NOMO-1 treated with dmso at 0.1 percent for 144 hours (cell line): Measurements from ENCODE around the gene TCN1.
"Not testable (repeated sequence)": the region's sequence is repeated elsewhere in the genome, so short reads cannot be mapped to it uniquely, and the experiment has no call there.

Experiments used
- DNase-seq: peaks from one replicate; lab custom pipeline; 2025; ENCODE audit not compliant: unreplicated experiment; lab: John Stamatoyannopoulos, UW

TCN1 gene, protein sequence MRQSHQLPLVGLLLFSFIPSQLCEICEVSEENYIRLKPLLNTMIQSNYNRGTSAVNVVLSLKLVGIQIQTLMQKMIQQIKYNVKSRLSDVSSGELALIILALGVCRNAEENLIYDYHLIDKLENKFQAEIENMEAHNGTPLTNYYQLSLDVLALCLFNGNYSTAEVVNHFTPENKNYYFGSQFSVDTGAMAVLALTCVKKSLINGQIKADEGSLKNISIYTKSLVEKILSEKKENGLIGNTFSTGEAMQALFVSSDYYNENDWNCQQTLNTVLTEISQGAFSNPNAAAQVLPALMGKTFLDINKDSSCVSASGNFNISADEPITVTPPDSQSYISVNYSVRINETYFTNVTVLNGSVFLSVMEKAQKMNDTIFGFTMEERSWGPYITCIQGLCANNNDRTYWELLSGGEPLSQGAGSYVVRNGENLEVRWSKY

DNA sequence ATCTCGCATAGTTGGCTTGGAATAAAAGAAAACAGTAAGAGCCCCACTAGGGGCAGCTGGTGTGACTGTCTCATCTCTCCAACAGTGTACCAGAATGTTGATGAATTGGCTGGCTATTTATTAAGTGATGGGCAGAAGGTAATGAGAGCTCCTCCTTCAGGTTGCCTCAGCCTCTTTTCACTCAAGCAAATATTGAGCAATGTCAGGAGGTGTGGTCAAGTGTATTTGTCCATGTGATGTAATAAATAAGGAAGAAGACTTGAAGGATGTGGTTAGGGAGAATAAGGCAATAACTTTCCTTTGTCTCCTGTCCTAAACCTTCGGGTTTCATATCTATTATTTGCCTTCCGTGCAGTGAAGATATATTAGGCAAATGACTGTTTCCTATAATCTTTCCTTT lies at the start of gene TCN1:
Gene TCN1 (minus strand): TSS at position 91 of the 400 bp plus-strand sequence. CDS start 17 bp downstream, at position 74.
- DNase-seq, result peak; percentile 78

DNA sequence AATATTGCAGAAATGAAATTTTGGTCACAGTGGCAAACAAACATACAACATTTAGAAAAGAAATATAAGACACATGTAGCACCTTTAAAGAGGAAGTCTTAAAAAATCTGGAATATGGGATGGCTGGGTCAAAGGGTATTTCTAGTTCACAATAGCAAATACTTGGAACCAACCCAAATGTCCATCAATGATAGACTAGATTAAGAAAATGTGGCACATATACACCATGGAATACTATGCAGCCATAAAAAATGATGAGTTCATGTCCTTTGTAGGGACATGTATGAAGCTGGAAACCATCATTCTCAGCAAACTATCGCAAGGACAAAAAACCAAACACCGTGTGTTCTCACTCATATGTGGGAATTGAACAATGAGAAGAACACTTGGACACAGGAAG lies 37.3 kb upstream of the TCN1 start:
- not testable (repeated sequence) for DNase-seq

DNA sequence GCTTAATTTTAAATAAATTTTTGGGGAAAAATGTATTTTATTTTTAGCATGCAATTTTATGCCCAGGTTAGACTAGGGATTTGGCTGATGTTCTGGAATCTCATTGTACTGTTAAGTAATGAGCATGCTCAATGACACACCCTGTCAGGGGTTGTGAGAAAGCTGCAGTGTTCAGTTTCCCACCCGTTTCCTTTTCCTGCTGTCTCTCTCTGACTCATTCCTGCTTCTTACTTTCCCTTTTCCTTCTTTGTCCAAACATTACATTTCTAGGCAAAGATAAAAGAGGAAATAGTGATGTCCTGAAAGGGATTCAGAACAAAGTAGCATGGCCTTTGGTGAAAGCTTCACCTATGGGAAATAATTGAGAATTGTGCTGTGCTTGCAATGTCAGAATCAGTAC lies 35.0 kb upstream of the TCN1 start:
- no peak for DNase-seq

DNA sequence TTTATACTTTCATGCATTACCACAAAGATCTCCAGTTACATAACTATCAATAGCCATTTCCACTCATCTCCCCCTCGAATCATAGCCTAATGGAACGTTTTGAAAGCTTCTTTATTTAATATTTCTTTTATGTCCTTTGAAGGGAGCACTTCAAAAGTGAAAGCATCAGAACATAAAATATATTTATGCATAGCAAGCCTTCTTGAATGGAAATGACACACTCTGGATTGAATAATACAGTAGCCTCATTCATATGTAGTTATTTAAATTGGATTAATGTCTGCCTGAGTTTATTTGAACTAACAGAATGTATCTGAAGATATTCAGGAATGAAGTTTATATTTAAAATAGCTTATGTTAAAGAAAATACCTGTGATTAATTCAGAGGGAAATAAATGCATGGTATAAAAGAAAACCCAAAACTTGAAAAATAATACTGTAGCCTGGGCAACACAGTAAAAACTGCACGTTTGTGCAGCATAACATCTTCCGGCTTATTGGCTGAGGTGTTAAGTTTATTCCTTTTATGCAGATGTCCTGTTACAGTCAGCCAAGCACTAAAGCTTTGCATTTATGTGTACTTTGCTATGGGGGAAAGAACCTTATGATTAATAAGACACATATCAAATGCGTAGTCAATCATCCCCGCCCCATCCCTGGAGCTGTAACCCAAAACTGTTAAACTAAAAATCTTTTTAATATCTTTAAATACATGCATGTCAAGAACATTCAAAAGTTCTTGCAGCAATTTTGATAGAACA lies 34.3 kb upstream of the TCN1 start:
- DNase-seq, result no peak

DNA sequence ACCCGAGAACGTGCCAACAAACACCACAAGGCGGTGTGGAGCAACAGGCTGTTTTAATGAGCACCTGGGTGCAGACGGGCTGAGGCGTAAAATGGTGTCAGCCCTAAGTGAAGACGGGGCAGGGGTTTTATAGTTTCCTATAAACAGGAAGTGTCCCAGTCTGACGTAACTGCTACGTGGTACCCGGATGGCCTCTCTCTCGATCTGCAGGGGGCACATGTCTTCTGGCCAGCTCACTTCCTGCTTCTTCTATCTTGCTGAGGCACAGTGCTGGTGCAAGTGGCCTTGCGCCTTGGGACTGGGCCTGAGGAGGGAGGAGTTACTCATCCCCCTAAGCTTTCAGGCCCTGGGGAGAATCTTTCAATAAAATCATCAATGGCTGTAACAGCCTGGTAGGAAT lies 33.2 kb upstream of the TCN1 start:
- DNase-seq, result no peak

DNA sequence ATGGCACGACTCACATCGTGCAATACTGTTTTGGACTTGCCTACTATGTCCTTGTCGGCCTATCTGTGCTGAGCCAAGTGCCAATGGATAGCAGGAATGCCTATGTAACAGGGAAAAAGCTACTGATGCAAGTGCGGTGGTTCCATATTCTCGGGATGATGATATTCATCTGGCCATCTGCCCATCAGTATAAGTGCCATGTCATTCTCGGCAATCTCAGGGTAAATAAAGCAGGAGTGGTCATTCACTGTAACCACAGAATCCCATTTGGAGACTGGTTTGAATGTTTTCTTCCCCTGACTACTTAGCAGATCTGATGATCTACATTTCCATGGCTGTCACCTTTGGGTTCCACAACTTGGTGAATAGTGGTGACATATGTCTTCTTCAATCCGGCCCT lies 32.4 kb upstream of the TCN1 start:
- no peak for DNase-seq

DNA sequence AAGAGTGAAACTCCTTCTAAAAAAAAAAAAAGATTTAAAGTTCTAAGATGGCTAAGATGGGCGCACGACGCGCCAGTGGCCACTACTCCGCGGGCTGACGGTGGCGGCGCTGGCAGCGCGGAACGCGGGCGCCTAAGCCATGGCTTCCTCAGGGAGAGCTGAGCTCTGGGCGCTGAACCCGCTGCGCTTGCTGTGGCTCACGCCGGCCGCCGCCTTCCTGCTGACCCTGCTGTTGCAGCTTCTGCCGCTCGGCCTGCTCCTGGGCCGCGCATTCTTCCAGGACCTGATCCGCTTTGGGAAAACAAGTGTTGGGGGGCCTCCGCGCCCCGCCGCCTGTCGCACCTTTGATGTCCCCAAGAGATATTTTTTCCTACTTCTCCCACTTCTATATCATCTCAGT lies 31.8 kb upstream of the TCN1 start:
- DNase-seq, result no peak

DNA sequence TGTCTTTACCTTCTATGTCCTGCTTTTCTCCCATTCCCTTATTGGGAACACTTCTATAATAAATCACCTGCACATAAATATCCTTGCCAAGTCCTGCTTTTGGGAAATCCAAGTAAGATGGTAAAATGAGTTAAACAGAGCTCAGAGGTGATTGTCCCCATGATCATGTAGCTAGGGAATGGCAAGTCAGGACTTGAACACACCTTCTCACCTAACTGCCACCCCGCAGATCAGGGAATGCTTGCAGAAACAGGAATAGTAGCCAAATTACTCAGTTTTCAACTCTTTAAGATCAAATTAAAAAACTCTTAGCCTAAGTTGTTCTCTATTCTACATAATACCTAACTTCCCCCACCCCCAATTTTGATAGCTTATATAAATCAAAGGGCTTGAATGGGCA lies 28.3 kb upstream of the TCN1 start:
- no peak for DNase-seq

DNA sequence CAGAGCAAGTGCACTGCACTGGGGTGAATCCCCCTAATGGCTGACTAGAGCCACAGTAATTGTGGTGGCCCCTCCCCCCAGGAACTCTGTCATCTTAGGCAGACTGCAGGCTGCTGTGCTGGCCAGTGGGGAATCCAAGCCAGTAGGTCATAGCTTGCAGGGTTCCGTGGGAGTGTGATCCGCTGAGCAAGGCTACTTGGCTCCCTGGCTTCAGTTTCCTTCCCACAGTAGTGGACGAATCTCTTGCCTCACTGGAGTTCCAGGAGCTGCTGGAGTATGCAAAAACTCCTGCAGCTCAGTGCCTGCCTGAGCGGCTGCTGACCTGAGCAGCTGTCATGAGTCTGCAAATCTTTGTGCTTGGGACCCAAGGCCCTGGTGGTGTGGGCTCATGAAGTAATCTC lies 25.5 kb upstream of the TCN1 start:
- no peak for DNase-seq

DNA sequence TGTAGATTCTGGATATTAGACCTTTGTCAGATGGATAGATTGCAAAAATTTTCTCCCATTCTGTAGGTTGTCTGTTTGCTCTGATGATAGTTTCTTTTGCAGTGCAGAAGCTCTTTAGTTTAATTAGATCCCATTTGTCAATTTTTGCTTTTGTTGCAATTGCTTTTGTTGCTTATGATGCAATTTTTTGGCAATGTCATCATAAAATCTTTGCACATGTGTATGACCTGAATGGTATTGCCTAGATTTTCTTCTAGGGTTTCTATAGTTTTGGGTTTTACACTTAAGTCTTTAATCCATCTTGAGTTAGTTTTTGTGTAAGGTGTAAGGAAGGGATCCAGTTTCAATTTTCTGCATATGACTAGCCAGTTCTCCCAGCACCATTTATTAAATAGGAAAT lies 20.9 kb upstream of the TCN1 start:
- DNase-seq, result not testable (repeated sequence)

DNA sequence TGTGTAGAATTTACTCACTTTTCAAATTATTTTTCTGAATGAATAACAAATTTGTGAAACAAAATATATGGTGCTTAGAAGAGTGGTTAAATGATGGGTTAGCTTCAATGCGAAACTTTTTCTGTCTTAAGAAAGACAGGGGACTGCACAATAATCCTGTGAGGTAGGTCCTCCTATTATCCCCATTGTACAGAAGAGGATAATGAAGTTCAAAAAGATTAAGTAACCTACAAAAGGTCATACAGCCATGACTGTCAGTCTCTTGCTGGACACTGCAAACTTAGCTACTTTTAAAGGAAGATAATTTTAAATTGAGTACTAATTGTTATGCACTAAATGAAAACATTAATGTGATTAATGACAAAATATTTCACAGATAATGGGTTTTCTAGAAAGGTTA lies 17.3 kb upstream of the TCN1 start:
- no peak for DNase-seq

DNA sequence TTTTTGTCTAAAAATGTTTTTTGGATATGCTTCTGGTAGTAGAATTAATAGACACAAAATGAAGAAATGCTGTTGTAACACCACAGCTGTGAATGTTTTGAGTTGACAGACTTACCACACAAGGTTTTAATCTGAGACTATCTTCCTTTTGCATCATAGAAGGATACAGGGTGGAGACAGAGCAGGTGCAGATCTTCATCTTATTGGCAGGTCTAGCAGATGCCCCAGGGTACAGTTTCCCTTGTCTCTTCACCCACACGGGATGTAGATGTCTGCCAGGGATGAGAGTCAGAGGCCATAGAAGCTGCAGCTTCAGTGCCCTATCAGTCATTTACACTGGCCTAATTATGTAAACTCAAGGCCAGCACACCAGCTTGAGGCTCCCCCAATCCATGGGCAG lies 13.3 kb upstream of the TCN1 start:
- no peak for DNase-seq

DNA sequence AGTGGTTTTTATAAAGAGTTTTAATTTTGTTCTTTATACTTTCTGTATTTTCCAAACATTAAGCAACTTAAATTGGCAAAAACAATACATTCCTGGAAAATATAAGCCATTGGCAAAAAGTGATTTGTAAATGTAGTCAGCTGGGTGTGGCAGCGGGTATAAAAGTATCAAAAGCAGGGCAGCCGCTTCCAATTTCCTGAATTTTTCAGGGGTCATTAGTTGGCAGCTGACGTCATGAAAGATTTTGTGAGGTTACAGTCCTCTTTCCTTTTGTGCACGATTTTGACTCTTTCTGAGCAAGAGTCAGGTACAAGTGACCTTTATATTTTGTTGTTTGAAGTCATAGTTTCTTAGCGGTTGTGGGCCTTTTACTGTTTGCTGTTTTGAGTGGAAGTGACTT lies 12.3 kb upstream of the TCN1 start, which contains the start of gene OOSP3:
Gene OOSP3 (plus strand): TSS at position 208 of the 400 bp plus-strand sequence. CDS start 27 bp downstream, at position 235.
- no peak for DNase-seq

DNA sequence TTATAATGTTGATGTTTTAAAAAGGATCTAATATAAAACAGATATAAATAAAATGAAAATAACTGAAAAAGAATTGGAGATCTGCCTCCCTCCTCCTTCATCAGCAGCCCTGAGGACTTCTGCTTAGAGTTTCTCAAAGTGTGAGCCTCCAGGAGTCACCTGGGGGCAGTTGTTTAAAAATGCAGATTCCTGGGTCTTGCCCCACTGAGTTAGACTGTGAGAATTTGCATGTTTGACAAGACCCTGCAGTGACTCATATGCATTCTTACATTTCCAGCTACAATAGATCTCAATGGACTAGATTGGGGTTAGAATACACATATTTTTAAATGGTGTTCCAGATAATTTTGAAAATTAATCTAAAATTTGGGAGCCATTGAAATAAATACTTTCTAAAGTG lies 11.5 kb upstream of the TCN1 start:
- DNase-seq, result no peak

DNA sequence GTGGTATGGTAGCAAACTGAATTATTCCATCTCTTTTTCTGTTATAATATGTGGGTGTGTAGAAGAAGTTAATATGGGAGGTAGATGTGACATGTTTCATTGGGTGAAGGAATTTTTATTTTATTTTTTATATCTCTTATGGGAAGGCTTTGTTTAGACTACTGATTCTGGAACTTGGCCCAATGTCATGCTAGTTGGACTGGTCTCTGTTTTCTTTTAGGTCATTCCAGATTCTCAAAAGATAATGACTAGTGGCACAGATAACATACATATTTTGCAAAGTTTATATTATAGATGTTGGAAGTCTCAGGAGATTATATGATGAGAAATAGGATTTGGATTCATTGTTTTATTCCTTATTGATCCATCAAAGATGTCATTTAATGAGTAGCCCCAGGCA lies 11.0 kb upstream of the TCN1 start:
- no peak for DNase-seq

DNA sequence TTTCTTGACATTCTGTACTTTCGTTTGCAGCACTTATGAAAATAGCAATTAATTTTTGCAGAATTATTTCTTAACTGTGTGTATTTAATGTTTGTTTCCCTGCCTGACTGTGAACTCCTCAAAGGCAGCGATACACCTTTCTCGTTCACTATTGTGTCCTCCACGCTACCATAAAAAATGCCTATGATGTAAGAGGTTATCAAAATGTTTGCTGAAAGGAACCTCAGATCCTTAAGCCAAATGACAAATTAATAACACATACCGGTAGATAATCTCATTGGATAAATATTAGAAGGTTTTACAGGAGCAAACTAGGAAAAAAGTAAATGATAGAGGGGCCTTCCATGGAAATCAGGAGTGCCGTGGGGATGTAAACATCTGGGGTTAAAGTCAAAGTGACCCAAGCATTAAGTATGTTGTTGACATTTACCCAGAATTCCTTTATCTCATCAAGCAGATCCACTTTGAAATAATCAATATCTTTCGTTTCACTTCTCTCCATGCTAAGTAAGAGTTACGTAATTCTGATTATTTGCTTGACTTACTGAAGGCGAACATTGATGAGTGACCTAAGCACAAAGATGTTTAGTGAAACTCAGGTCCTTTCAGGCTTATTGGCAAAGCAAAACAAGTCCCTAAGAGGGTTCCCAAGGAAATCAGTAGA lies 9.7 kb upstream of the TCN1 start:
- DNase-seq, result no peak

DNA sequence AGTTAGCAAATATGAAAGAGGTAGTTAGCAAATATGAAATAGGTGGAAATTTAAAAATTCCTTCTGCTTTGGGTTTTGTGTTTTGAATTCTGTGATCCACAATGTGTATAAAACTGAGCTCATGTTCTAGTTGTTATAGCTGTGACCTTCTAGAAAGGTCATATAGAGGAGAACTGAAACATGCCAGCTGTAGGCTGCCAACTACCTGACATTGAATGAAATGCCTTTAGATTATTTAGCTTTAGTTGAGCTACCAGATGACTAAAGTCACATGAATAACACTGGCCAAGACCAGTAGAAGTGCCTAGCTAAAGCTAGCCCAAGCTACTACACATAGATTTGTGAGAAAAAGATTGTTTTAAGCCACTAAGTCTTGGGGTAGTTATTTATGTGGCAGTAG lies 5.8 kb upstream of the TCN1 start:
- no peak for DNase-seq

DNA sequence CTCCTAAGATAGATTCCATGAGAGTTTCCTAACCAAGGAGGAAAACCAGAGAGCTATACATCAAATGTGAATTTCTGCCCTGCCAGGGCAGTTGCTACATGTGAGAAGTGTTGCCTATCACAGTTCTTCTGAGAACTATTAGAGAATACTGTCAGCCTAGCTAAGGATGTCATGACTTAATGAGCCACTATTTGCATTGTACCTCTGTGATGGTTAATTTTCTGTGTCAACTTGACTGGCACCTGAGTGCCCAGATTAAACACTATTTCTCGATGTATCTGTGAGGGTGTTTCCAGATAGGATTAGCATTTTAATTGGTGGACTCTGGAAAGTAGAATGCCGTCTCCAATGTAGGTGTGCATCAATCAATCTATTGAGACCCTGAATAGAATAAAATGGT lies 1.7 kb upstream of the TCN1 start:
- DNase-seq, result no peak

DNA sequence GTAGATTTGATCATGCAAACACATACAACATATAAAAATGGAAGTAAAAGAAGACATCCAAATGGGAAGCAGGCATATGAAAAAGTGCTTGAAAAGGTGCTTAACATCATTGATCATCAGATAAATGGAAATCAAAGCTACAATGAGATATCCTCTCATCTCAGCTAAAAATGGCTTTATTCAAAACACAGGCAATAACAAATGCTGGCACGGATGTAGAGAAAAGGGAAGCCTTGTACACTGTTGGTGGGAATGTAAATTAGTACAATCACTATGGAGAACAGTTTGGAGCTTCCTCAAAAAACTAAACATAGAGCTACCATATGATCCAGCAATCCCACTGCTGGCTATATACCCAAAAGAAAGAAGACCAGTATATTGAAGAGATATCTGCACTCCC lies 549 bp upstream of the TCN1 start:
- no peak for DNase-seq

DNA sequence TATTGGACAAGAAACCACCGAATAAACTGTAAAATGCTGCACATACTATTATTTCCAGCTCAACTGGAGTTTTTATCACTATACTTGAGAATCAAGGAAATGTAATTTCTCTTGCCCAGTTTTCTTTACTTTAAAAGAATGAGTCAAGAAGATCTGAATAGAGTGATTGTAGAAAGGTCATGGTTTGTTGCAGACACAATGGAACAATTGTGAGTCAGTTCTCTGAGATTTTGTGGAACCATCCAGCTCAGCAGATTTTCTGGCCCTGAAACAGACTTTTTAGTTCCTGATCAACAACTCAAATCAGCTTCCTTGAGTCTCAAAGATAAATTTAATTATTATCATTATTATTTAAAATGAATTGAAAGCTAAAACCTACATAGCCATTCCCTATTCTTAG lies 1.3 kb downstream of the TCN1 start:
- DNase-seq, result no peak

DNA sequence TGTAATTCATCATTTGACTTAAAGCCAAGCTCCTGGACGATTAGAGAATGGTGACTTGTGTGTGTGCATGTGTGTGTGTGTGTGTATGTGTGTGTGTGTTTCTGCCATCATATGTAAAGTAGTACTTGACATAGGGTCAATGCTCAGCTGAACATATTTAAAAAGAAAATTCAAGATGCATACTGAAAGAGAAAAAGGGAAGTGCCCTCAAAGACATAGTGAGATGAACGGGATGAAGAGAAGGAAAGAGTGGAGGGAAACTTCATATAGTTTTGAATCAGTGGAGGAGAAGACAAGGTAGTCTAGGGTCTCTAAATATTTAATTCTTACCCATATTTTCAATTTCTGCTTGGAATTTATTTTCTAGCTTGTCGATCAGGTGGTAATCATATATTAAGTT lies 4.0 kb downstream of the TCN1 start:
- no peak for DNase-seq

DNA sequence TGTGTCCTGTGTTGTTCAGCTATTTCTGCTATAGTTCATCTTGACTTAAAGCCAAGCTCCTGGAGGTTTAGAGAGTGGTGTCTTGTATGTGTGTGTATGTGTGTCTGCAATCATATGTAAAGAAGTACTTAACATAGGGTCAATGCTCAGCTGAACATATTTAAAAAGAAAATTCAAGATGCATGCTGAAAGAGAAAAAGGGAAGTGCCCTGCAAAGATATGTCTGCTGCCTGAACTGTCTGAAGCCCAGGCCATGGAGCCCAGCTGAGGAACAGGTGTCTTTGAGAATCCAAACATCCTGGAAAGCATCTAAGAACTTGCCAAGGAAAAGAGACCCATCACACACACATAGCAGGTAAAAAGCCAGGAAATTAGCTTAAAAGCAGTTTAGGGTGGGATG lies 6.6 kb downstream of the TCN1 start:
- peak; percentile 2 for DNase-seq
